Subcutaneous adipose tissue (tissue), 4 donors: ENCODE data around the gene CPNE4. TPM values are rescaled to one million over a fixed set of nuclear protein-coding genes. Genes with fewer than 3 reads are reported as not detected.

ENCODE experiments used
- CTCF ChIP-seq: fragments of 450-650 bp; IDR thresholded peaks from one replicate; pipeline ENCODE4 v1.5.1; 2016; ENCODE audit warnings: low read depth, mild to moderate bottlenecking, control low read depth, antibody characterized with exemption, moderate library complexity
- total RNA-seq, 4 donors: library from RNA; depleted of rRNA; stranded (reverse); fragments of >200 nt; gene quantifications; one replicate each; pipeline ENCODE4 v1.1.0, GENCODE V29; 2016

Gene CPNE4
- total RNA-seq, 4 donors from 2014 or later: not detected

- no peak for TF ChIP-seq CTCF
Measured at GRCh38 chr3:131795390-131796090, 239.3 kb downstream of the CPNE4 start.

- TF ChIP-seq CTCF: no peak
Measured at GRCh38 chr3:131794766-131795388, 239.9 kb downstream of the CPNE4 start.

- TF ChIP-seq CTCF: no peak
Measured at GRCh38 chr3:131793870-131794269, 240.9 kb downstream of the CPNE4 start.

- no peak for TF ChIP-seq CTCF
Measured at GRCh38 chr3:131789188-131789587, 245.6 kb downstream of the CPNE4 start.

- TF ChIP-seq CTCF: no peak
Measured at GRCh38 chr3:131786386-131786785, 248.4 kb downstream of the CPNE4 start.

- no peak for TF ChIP-seq CTCF
Measured at GRCh38 chr3:131782751-131783150, 252.1 kb downstream of the CPNE4 start.

- no peak for TF ChIP-seq CTCF
Measured at GRCh38 chr3:131778526-131778925, 256.3 kb downstream of the CPNE4 start.
